Stimulated activated CD4-positive, alpha-beta T cell treated with anti-CD3 and anti-CD28 coated beads, Interleukin-12 subunit alpha, Interleukin-12 subunit beta, amount 100 ng/mL, for 48 hours (primary cell): ENCODE results near the gene PTH2.

Experiments used
- DNase-seq, 3 donors: peaks; one replicate each; pipeline ENCODE4 v3.0.0-alpha.2; 2020; ENCODE audit warnings: low read depth in 2 of 3, low spot score in 1 of 3

The PTH2 gene

GRCh38 chr19:49432141-49433073 is 9.2 kb upstream of the PTH2 start:
- no peak for DNase-seq

- no peak for DNase-seq
These were observed 8.1 kb upstream of the PTH2 start for GRCh38 chr19:49431330-49431749.

- DNase-seq = no peak
These were observed 7.6 kb upstream of the PTH2 start for GRCh38 chr19:49430678-49431329.

- DNase-seq = no peak
These were observed 7.0 kb upstream of the PTH2 start for GRCh38 chr19:49430172-49430677.

GRCh38 chr19:49428547-49429451 is 5.6 kb upstream of the PTH2 start:
- DNase-seq = no peak

- no peak for DNase-seq
These were observed 4.8 kb upstream of the PTH2 start for GRCh38 chr19:49427855-49428546.

- DNase-seq = no peak
These were observed 4.1 kb upstream of the PTH2 start for GRCh38 chr19:49427339-49427738.

- DNase-seq = peak in 1 of 3 donors; percentile 34
These were observed 2.8 kb upstream of the PTH2 start for GRCh38 chr19:49425922-49426592.

GRCh38 chr19:49425178-49425577 is 1.9 kb upstream of the PTH2 start, which contains the start of gene GFY:
TSS of gene GFY (plus strand) at chr19:49425388. CDS start at chr19:49426431, 1,043 bp downstream.
- no peak for DNase-seq

- DNase-seq = no peak
These were observed 703 bp upstream of the PTH2 start for GRCh38 chr19:49423985-49424303.

GRCh38 chr19:49422407-49423070 is 702 bp downstream of the PTH2 start:
- peak in 2 of 3 donors; percentile 42 to 53 for DNase-seq

- no peak for DNase-seq
These were observed 1.4 kb downstream of the PTH2 start for GRCh38 chr19:49421878-49422202.

- peak in 2 of 3 donors; percentile 35 to 48 for DNase-seq
These were observed 2.0 kb downstream of the PTH2 start for GRCh38 chr19:49421039-49421877.

GRCh38 chr19:49420227-49420626 is 3.0 kb downstream of the PTH2 start:
- DNase-seq = no peak

GRCh38 chr19:49419173-49419572 is 4.1 kb downstream of the PTH2 start:
- no peak for DNase-seq

- no peak for DNase-seq
These were observed 4.7 kb downstream of the PTH2 start for GRCh38 chr19:49418511-49418910.

- DNase-seq = no peak
These were observed 6.2 kb downstream of the PTH2 start for GRCh38 chr19:49417088-49417487.

- DNase-seq = no peak
These were observed 7.4 kb downstream of the PTH2 start for GRCh38 chr19:49415810-49416200.
